NCI-H1694 treated with DMSO at 0.1 percent for 48 hours (cell line): ENCODE measurements around the gene GID4.

Experiments
- DNase-seq: peaks from one replicate; lab custom pipeline; 2025; lab: John Stamatoyannopoulos, UW

GID4 gene

DNA sequence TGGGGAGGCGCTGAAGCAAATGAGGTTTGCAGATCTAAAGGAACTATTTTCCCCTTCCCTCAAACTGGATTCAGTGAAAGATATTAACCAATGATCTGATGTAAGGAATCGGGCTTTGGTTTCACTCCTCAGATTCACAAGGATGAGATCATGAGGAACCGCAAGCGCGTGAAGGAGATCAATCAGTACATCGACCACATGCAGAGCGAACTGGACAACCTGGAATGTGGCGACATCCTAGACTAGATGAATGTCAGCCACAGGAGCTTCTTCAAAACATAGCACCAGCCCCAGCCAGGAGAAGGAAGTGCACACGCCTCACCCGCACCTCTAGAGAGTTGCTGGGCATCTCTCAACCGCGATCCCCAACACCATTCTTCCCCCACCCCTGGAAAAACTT is 22.8 kb upstream of the GID4 start:
- no peak for DNase-seq

- DNase-seq = no peak
These were observed 21.2 kb upstream of the GID4 start for GRCh38 chr17:18017958-18018357.

DNA sequence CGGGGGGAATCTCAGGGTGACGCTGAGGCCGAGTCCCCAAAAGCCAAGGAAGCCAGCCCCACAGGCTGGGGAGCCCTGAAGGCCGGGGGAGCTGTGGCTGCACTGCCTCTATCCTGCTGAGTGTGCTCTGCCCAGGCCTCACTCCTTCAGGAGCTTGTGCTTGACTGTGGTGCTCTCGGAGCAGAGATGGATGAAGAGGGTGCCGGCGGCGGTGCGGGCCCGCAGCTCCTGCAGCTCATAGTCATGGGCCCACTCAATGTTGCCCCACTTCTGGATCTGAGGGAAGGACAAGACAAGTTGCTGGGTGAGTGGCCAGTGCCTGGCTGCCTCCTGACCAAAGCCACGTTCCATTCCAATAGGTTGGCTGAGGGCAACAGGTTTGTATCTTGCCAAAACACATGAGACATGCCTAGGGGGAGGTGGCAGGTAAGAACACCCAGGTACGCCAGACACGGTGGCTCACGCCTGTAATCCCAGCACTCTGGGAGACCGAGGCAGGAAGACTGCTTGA is 20.7 kb upstream of the GID4 start:
- no peak for DNase-seq

- DNase-seq = no peak
These were observed 19.4 kb upstream of the GID4 start for GRCh38 chr17:18019838-18020154.

GRCh38 chr17:18020971-18021370 is 18.2 kb upstream of the GID4 start:
- DNase-seq = no peak

GRCh38 chr17:18021372-18021771 is 17.8 kb upstream of the GID4 start:
- DNase-seq = no peak

DNA sequence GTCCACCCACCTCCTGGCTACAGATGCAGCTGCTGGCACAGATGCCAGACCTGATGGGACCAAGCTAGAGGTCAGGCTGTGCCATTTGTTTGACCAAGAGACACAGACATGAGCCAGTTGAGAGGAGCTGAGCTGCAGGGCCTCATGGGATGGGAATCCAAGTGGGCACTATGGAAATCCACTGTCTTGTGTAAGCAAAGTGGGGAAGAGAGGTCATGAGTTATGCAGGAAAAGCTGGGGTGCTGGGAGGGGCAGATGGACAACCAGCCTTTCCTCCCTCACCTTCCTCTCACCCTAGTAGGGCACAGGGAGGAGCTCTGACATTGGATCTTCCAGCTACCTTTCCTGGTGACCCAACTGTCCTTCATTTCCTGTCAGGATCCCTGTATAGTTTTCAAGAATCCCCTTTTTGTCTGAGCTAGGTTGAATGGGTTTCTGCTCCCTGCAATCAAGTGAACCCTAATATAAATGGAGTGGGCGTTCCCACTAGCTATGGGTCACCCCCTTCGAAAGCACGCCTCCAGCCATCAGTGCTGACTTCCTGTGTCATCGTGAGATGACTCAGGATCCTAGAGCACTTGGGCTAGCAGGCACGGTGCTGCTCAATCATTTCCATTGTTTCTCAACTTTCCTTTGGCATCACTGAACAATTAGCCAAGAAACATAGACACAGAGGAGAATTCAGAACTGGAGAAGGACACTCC is 13.8 kb upstream of the GID4 start:
- DNase-seq = no peak

DNA sequence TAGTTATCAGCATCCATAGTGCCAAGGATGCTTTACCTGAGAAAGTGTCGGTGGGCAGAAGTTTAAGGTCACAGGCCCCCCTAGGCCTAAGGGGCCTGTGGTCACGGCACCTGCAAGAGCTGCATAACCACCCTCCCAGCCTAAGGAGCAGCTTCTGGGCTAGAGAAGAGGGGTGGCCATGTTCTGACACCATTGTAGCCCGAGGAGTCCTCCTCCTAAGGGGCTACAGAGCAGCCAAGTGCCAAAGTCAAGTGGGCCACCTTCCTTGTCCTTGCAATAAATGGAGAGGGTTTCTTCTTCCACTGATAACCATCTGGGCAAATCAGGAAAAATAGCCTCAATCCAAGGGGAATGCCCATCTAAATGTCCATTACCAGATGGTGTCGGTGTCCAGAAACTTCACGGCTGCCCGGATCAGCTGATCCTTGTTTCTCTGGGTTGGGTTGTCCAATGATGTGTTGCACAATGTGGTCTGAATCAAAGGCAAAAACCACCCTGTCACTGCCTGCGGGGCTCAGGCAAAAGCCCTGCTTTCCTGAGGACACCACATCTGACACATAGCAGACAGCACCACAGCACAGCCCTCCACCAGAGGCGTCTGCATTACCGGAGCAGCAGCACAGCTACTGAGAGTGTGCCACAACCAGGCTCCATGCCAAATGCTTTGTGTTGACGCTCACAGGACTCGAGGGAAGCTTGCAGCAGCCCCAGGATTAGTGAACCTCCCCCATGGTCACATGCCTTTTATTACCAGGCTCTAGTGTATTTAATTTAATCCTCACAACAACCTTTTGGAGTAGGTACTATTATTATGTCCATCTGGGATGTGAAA is 13.0 kb upstream of the GID4 start:
- DNase-seq = peak; percentile 97

GRCh38 chr17:18027280-18027679 is 11.9 kb upstream of the GID4 start:
- no peak for DNase-seq

DNA sequence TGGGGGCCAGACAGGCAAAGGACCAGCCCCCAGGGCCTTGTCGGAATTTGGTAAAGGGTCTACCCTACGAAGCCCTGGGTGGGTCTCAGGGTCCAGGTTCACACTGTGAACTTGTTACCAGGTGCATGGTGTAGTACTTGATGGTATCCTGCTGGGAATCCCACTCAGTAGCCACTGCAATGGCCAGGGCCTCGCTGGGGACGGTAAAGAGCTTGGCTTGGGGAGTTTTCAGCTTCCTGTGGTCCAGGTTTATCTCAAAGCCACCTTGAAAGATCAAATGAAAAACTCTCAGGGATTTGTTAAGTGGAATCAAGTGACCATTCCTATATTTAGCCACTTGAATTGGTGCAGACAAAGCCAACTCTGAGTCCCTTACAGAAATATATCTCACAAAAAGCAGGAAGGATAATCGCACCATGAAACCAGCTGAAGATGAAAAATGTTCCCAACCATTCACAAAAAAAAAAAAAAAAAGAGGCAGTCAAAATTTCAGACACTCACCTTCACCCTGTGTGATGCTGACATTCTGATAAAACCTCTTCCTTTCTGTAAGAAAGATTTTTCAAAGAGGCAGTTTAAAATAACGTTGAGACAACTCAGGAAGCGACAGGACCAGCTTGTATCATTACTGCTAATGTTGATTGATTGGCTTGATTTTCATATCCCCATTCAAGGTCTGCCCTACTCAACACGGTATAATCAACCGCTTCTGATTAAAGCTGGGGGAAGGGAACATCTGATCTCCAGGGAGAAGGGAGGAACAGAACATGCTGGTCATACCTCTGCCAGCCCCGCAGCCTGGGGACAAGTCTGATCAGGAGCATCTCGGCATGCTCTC is 10.9 kb upstream of the GID4 start:
- peak; percentile 77 for DNase-seq

- no peak for DNase-seq
These were observed 10.2 kb upstream of the GID4 start for GRCh38 chr17:18028952-18029540.

DNA sequence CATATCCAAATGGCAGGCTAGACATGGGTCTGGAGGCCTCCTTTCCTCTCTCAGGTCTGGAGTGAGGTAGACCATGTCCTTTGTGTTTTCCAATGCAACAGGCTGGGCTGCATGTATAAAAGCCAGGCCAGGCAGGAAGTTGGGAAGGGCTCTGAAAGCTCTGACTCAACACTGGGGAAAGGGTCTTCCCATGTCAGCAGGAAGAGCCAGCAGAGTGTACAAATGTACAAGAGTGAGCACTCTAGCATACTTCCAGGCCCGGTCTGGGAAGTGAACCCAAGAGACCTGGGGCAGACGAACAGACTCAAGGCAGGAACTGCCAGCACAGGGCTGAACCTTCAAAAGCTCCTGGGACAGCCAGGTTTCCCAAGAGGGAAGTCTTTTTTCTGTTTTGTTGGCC is 7.3 kb upstream of the GID4 start:
- DNase-seq = no peak

DNA sequence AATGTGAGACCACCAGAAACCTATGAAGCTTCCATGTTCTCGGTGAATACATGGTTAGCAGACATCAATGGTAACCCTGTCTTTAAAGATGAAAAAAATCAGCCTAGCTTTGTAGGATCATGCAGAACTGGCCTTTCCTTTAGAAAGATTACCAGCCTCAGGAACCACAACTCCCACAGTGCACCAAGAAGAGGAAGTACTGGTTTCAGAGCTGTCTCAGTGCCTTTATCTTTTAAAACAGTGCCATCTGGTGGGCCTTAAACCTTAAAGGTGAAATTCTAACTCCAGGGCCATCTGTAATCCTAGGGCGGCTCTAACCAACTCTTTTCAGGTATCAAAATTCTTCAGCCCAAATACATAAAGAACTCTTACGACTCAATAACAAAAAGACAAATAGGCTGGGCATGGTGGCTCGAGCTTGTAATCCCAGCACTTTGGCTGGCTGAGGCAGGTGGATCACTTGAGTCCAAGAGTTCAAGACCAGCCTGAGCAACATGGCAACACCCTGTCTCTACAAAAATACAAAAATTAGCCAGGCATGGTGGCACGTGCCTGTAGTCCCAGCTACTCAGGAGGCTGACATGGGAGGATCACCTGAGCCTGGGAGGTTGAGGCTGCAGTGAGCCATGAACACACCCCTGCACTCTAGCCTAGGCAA is 5.6 kb upstream of the GID4 start:
- peak; percentile 96 for DNase-seq

DNA sequence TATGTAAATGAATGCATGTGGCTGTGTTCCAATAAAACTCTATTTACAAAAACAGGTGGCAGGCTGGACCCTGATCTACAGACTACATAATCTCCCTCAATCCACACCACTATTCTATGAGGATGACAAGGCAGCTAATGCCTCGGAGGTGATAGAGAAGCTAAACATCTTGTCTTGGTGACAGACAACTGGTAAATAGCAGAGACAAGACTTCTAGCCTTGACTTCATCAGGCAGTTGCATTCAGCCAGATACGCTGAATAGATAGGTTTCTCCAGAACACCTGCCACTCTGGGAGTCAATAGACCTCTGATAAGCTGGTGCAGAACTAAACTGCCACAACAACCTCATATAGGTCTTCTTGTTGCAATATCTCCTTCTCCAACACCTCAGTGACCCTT is 3.5 kb upstream of the GID4 start:
- DNase-seq = no peak

GRCh38 chr17:18037486-18037885 is 1.7 kb upstream of the GID4 start:
- no peak for DNase-seq

GRCh38 chr17:18038149-18038850 is 908 bp upstream of the GID4 start:
- no peak for DNase-seq

- DNase-seq = no peak
These were observed 490 bp downstream of the GID4 start for GRCh38 chr17:18039535-18040260.

- DNase-seq = no peak
These were observed 1.2 kb downstream of the GID4 start for GRCh38 chr17:18040261-18040858.

DNA sequence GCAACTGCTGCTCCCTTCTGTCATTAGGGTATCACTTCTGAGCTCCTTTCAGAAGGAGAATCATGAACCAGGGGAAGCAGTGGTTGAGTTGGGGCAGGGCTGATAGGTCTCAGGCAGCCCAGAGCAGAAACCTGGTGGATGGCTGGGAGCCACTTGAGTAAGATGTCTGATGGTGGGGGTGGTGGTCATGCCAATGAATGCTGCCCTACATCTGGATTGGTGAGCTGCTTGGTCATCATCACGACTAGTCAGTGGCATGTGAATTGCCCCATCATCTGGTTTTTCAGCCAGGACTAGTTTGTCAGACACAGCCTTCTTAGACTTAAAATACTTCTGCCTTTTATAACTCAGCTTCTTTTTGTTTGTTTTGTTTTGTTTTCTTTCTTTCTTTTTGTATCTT is 2.6 kb downstream of the GID4 start:
- DNase-seq = no peak

- DNase-seq = no peak
These were observed 3.8 kb downstream of the GID4 start for GRCh38 chr17:18042983-18043382.
